ENCODE results near the gene ADCK2.
"Not testable (repeated sequence)": the region's sequence is repeated elsewhere in the genome, so short reads cannot be mapped to it uniquely, and the experiment has no call there.

The ADCK2 gene

DNA sequence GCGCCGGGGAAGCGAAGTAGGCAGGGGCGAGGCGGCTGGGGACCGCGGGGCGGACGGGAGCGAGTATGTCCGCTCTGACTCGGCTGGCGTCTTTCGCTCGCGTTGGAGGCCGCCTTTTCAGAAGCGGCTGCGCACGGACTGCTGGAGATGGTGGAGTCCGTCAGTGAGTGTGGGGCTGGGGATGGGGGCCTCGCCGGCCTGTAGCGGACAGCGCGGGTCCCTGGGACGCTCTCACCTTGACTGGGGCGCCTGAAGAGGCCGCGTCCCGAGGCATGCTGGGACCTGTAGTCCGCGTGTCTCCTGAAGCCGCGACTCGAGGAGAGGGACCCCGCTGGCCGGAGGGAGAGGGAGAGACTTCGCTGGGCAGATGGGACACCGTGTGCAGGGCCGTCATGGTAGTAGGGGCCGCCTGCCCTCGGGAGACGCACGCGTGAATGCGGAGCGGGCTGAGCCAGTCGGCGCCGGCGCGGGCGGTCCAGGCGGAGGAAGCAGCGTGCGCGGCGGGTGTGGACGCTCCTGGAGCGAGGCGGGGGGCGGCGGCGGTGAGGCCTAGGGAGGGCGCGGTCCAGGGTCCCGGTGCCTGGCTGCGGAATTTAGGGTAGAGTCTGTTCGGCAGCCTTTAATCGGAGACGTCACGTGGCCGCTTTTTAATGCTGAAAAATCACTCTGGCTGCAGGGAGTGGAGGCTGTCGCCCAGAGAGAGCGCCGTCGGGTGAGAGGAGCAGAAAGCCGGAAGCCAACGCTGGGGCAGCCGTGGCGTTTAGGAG is 24.1 kb downstream of the ADCK2 start, which contains the start of gene NDUFB2:
Gene NDUFB2, plus strand, starts transcription at position 29 of the 767 bp plus-strand sequence. Its CDS starts 37 bp downstream, at position 66.
- peak; percentile 70 for DNase-seq

DNA sequence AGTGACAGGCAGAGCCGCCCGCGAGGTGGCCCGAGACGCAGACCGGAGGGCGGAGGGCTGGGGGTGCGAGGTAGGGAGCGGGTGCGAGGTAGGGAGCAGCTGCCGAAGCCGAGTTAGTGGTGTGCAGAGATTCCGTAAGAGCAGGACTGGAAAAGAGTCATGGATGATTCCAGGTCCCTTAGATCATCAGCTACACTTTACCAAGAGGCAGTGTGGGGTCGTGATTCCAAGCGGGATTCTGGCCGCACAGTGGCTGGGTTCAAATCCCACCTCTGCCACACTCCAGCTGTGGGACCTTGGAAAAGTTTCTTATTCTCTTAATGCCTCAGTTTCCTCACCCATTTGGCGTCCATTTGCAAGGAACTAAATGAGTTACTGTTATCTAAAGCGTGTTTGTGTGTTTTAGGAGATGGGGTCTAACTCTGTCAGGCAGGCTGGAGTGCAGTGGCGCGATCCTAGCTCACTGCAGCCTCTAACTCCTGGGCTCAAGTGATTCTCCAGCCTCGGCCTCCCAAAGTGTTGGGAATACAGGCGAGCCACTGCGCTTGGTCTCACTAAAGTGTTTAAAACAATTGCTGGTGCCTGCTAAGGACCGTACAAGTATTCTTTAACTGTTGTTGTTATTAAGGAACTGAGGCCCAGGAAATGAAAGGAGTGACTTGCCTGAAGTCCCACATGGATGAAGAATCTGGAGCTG is 24.9 kb downstream of the ADCK2 start:
- DNase-seq = no peak

DNA sequence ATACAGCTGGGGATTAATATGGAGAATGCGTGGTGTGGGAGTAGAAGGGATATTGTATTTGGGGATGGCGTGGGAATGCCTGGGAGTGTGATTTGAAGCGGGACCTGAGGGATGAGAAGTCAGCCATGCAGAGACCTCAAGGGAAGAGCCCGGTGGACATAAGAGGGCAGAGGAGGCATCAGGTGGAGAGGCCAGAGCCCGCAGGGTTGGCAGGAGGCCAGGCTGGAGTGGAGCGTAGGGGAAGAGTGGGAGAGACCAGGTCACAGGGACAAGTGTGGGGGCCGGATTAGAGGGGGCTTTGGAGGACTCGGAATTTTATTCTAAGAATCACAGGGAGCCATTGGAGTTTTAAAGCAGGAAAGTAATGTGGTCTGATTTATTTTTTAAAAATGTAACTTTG is 25.7 kb downstream of the ADCK2 start:
- no peak for DNase-seq

DNA sequence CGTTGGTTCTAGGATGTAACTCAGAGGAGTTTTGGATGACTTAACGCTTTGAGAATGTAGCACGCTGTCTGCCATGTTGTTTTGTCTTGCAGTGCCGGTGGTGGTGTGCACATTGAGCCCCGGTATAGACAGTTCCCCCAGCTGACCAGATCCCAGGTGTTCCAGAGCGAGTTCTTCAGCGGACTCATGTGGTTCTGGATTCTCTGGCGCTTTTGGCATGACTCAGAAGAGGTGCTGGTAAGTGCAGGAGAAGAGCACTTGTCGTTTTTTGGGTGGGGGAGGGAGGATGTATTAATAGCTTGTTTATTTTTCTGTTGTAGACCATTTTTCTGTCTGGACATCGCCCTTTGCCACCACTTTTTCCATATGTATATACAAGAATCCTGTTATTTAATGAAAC is 30.0 kb downstream of the ADCK2 start:
- no peak for DNase-seq

DNA sequence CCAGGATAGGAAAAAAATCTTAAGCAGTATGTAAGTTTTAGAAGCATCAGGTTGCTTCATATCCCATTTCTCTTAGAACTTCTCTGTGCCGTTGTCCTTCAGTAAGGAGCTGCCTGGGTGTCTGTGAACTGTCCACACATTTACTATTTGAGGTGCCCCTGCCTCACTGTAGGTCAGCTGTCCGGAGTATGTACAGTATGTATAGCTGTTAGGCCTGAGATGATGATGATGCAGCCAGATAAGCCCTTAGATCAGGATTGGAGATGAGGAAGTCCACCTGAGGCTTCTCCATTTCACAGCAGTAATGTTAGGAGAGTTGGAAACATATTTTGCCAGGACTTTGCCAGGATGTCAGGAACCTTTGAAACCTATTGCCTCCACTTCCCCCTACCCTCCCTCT is 31.5 kb downstream of the ADCK2 start:
- DNase-seq = no peak

DNA sequence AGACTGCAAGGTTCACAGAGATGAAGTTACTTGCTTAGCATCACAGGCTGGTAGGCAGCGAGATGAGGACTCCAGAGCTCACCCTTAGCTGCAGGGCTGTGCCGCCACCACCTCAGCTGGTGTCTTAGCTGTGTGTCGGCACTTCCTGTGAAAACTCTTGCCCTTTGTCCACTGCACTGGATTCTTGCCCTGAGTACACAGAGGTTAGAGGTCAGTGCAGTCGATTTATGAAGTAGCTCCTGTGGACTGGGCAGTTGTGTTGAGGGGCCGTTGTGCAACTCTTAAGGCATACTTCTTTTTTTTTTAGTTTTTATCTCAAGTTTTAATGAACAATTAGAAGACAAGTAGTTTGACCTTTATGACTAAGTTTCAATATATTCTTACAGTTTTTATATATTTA is 34.4 kb downstream of the ADCK2 start:
- DNase-seq = no peak

DNA sequence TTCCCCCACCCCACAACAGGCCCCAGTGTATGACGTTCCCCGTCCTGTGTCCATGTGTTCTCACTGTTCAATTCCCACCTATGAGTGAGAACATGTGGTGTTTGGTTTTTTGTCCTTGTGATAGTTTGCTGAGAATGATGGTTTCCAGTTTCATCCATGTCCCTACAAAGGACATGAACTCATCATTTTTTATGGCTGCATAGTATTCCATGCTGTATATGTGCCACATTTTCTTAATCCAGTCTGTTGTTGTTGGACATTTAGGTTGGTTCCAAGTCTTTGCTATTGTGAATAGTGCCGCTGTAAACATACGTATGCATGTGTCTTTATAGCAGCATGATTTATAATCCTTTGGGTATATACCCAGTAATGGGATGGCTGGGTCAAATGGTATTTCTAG is 36.0 kb downstream of the ADCK2 start:
- not testable (repeated sequence) for DNase-seq

DNA sequence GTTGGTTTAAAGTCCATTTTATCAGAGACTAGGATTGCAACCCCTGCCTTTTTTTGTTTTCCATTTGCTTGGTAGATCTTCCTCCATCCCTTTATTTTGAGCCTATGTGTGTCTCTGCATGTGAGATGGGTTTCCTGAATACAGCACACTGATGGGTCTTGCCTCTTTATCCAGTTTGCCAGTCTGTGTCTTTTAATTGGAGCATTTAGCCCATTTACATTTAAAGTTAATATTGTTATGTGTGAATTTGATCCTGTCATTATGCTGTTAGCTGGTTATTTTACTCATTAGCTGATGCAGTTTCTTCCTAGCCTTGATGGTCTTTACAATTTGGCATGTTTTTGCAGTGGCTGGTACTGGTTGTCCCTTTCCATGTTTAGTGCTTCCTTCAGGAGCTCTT is 39.6 kb downstream of the ADCK2 start:
- DNase-seq = not testable (repeated sequence)

DNA sequence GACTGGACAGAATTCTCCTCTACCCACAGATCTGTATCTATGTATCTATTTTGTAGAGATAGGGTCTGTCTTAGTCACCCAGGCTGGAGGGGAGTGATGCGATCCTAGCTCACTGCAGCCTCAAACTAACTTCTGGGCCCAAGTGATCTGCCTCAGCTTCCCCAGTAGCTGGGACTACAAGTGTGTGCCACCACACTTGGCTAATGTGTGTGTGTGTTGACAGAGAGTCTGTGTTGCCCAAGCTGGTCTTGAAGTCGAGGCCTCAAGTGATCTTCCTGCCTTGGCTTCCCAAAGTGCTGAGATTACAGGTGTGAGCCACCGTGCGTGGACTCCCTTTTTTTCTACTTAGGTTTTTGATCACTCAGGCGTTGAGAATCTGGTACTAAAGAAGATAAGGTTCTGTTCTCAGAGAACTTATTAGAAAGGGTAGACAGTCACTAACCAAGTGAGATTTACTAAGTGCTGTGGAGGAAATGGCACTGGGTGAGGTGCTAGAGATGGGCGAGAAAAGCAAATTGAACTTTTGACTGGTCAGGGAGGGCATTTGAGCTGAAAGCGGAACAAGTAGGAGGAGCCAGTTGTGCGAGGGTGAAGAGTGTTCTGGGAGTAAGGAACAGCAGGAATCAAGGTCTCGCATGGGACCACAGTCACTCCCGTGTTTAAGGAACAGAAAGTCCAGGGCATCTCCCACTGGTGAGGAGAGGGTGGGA is 41.7 kb downstream of the ADCK2 start:
- DNase-seq = peak; percentile 24

DNA sequence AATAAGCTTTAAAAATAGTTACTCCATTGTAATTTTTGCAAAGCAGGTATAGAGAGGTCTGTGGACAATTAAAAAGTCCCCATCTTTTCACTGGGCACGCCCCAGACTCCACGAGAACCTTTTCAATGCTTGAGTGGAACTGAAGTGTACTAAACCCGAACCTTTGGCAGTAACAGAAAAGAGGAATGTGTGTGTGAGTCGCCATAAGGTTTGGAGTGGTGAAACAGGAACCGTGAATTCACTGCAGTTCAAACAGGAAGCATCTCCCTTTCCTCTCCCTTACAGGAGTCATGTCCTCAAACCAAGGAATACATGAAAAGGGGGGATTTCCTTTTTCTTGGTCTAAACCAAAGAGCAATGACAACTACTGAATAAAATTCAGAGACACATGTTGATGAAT is 47.0 kb downstream of the ADCK2 start:
- DNase-seq = no peak

DNA sequence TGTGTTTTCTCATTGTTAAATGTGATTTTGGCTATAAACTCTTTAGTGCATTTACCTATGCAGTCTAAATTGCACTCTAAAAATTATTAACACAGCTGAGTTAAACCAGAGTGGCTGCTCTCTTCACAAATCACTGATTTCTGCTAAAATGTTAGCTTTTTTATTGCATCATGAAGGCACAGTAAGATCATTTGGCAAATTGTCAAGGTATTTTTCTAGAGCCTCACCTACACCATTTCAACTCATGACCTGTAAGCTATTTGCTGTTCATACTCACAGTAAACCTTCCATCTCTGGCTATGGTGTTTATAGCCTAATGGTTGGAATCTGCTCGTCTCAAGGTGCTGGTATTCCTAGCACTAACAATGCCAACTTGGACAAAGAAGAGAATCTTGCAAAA is 49.5 kb downstream of the ADCK2 start:
- no peak for DNase-seq

DNA sequence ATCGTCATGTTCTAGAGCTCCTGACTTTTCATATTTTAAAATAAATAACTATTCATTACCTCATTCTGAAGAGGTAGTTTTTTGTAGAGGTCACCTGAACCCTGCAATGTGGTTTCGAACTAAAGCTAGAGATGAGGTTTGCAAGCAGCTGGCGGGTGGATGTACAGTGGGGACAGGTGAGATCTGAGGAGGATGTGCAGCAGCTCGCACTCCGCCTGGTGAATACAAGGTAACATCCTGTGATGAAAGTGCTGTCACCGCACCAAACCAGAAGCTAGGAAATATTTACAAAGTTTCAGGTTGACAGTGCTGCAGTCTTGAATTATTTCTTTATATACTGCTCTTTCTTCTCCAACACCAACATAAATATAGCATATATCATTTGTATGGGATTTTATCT is 50.3 kb downstream of the ADCK2 start:
- peak; percentile 39 for DNase-seq

DNA sequence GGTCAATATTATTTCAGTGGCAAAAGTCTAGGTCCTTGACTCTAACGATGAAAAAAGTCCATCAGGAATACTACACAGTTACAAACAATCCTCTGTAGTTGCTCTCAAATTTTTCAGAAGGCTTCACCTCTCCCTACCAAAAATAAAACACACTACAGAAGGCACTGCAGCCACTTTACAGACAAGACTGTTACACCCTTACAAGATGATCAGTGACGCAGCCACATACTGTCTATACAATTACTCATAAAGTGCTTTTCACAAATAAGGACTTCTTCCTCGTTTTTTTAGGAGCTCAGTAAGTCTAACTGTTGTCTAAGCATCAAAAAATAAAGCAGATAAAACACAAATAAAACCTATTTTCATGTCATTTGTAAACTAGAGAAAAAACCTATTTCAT is 50.8 kb downstream of the ADCK2 start:
- DNase-seq = no peak

DNA sequence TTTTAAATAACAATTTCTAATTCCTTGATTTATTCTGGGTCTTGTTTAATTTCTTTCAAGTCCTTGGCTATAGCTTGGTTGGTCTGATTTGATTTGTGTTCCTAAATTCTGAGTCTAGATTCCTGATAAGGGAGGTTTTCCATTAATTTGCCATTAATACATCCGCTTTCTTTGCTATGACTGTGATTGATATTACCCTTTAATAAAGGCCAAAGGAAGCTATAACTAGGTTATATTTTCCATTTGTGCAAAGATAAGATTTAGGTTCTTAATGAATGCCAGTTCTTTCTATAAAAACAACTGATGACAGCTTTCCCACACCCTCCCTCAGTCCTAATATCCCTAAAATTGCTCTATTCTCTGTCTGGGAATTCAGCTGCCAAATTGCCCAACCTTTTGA is 52.0 kb downstream of the ADCK2 start:
- no peak for DNase-seq

DNA sequence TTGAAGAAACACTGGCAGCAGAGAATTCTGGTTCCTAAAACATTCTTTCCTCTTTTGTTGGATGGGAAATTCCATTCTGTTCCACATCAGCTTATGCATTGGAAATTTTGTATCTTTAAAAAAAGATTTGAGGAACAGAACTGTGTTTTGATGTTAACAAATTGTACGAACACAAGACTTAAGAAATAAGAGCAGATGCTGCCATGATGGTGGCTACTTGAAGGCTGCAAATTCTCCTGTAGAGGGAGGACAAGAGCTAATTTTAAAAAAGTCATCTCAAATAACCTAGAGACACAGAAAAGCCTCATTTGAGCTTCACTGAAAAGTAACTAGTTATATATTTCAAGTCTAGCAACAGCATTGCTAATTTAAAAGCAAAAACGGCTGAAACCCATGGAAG is 53.5 kb downstream of the ADCK2 start:
- DNase-seq = peak; percentile 5

DNA sequence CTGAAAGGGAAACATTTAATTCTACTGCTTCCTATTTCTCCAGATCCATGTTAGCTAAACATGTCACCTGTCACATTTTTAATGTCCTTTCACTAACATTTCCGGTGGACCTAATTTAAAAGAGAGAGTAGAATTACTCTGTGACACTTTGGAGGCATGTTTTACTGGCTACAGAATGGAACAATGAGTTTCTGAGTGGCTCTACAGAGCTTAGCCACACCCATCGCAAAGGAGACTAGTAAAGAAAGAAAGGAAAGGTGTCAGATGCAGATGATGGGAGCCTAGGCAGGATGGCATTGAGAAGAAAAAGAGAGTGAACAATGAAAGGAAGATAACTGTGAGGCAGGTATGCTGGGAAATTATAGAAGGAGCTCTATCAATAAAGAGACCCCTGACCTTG is 59.7 kb downstream of the ADCK2 start:
- no peak for DNase-seq

DNA sequence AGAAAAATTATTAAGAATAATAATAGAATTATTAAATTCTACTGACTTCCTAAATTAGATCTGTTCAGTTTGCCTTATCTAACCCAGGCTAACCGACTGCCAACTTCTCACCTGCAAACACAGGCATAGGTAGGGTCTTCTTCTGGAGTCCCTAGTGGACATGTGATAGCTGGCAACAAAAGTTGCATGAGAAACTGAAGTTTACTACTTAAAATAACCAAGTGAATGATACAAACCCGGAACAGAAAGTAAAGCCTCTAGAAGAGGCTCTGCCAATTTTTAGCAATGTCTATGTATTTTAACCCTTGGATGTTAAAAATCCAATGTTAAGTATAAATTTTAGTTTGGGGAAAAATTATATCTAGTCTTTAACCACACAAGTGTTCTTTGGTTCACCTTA is 61.4 kb downstream of the ADCK2 start:
- no peak for DNase-seq

DNA sequence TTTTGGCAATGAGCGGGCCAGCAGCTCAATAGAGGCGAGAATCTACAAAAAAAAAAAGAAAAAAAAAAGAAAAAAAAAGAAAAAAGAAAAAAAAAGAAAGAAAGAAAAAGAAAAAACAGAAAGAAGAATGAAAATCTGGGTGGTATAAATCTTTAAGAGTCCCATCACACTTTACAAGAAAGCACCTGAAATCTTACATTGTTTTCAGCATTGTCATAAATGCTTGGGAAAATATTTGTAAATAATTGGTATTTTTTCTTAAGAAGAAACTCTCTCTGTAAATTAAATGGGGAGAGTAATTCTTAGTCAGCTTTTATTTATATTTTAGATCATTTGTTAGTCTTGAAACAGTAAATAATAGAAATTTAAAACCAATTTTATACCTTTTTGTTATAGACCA is 62.0 kb downstream of the ADCK2 start:
- DNase-seq = no peak

DNA sequence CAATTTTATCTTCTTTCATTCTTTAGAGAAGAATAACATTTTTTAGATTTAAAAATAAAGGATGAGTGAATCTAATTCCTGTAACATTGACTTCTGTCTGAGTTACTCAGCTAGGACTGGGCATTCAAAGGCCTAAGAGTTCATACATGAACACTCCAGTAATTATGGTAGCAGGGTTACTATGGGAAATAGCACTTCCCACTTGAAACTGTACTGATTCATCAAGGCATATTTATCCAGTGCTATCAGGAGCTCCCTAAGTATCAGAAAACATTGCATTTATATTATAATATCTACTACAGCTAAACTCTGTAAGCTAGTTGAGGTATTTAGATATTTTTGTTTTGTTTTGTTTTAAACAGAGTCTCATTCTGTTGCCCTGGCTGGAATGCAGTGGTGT is 65.5 kb downstream of the ADCK2 start:
- DNase-seq = no peak

DNA sequence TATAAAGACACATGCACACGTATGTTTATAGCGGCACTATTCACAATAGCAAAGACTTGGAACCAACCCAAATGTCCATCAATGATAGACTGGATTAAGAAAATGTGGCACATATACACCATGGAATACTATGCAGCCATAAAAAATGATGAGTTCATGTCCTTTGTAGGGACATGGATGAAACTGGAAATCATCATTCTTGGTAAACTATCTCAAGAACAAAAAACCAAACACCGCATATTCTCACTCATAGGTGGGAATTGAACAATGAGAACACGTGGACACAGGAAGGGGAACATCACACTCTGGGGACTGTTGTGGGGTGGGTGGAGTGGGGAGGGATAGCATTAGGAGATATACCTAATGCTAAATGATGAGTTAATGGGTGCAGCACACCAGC is 70.5 kb downstream of the ADCK2 start:
- not testable (repeated sequence) for DNase-seq

DNA sequence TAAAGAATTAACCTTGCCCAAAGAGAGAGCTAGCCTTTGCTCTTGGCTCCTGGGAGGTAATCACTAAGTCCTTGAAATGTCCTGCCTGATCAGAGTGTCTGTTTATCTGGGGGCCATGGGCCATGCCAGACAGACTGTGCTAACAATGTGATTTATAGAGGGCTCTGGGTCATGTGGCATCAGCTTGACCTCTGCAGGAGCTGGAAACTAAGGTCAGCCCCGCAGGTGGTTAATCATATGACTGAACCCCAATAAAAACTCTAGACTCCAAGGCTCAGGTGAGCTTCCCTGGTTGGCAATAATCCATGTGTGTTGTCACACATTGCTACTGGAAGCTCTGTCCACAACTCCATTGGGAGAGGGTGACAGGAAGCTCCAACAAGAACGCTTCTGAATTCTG is 71.3 kb downstream of the ADCK2 start:
- DNase-seq = no peak

Data from CD4-positive, alpha-beta T cell treated with Interleukin-21 for 1 hour (primary cell).